H1 (cell line): ENCODE results near the gene SHROOM3. TPM values are rescaled to one million over a fixed set of nuclear protein-coding genes. Genes with fewer than 3 reads are reported as not detected.

Source experiments
- CTCF ChIA-PET: fragments of 300-600 bp; sonication (Branson Sonifier 250); formaldehyde crosslinking; loops from one replicate; lab custom pipeline; 2021; ENCODE audit not compliant: partially characterized antibody; lab: Charles Lee
- POLR2A ChIA-PET: fragments of 300-600 bp; sonication (Branson Sonifier 250); formaldehyde crosslinking; loops from one replicate; lab custom pipeline; 2021; ENCODE audit warnings: inconsistent platforms; ENCODE audit not compliant: partially characterized antibody; lab: Charles Lee
- DNase-seq, 2 experiments: peaks; one replicate each; pipeline versions ENCODE4 v3.0.0 to v3.0.0-alpha.2; 2010 to 2022; ENCODE audit warnings: low spot score in 2 of 2, low read depth in 1 of 2, mixed read lengths in 1 of 2
- FAIRE-seq: peaks from 2 replicates; lab custom pipeline; 2011; peaks lifted over from hg19 to GRCh38; lab: Jason Lieb, UNC
- H2AFZ ChIP-seq: 2 replicates; pipeline ENCODE4 v1.8.1; 2012; ENCODE audit warnings: low read length, inconsistent platforms
- H2AK5ac ChIP-seq: 2 replicates; pipeline ENCODE4 v1.6.1; 2013; ENCODE audit warnings: low read depth, low read length
- H2BK120ac ChIP-seq: replicated peaks from 2 replicates; pipeline ENCODE3; 2013; ENCODE audit warnings: low read depth, low read length, inconsistent platforms
- H2BK12ac ChIP-seq: 2 replicates; pipeline ENCODE4 v1.6.1; 2013; ENCODE audit warnings: low read depth, low read length
- H2BK15ac ChIP-seq: 2 replicates; pipeline ENCODE4 v1.6.1; 2013; ENCODE audit warnings: low read length
- H2BK20ac ChIP-seq: 2 replicates; pipeline ENCODE4 v1.6.1; 2013; ENCODE audit warnings: low read length
- H2BK5ac ChIP-seq: 2 replicates; pipeline ENCODE4 v1.6.1; 2013; ENCODE audit warnings: low read depth, low read length
- H3K14ac ChIP-seq: 2 replicates; pipeline ENCODE4 v1.6.1; 2013; ENCODE audit warnings: inconsistent platforms; ENCODE audit not compliant: insufficient read length
- H3K18ac ChIP-seq: 2 replicates; pipeline ENCODE4 v1.6.1; 2013; ENCODE audit warnings: low read length; ENCODE audit errors: extremely low read depth
- H3K23ac ChIP-seq: 2 replicates; pipeline ENCODE4 v1.6.1; 2013; ENCODE audit warnings: inconsistent platforms; ENCODE audit not compliant: insufficient read length
- H3K23me2 ChIP-seq: 2 replicates; pipeline ENCODE4 v1.6.1; 2013; ENCODE audit warnings: low read depth, low read length
- H3K27ac ChIP-seq: 2 replicates; pipeline ENCODE4 v1.6.1; 2011; ENCODE audit warnings: low read depth, low read length, inconsistent platforms
- H3K27me3 ChIP-seq, 4 experiments: replicated peaks in 1 of 4; 1 replicate in 1 of 4; 2 replicates in 3 of 4; pipeline versions ENCODE4 v1.6.1 to v1.8.1; 2011 to 2013; ENCODE audit warnings: low read length in 3 of 4, mild to moderate bottlenecking in 3 of 4, inconsistent platforms in 2 of 4, mixed read lengths in 2 of 4, moderate library complexity in 1 of 4; ENCODE audit not compliant: control insufficient read depth in 3 of 4, insufficient read depth in 3 of 4; ENCODE audit errors: extremely low read depth in 1 of 4
- H3K36me3 ChIP-seq, 4 experiments: 2 replicates each; pipeline versions ENCODE4 v1.6.1 to v1.8.1; 2011 to 2013; ENCODE audit warnings: mild to moderate bottlenecking in 4 of 4, low read length in 3 of 4, moderate library complexity in 2 of 4, control low read depth in 1 of 4, inconsistent platforms in 1 of 4; ENCODE audit not compliant: insufficient read depth in 4 of 4, control insufficient read depth in 2 of 4
- H3K4ac ChIP-seq: replicated peaks from 2 replicates; pipeline ENCODE3; 2013; ENCODE audit warnings: low read length, low read depth, mixed read lengths, inconsistent platforms; ENCODE audit not compliant: insufficient read length
- H3K4me1 ChIP-seq, 4 experiments: replicated peaks in 1 of 4; 1 replicate in 1 of 4; 2 replicates in 3 of 4; pipeline versions ENCODE4 v1.6.1 to v1.8.1; 2011 to 2013; ENCODE audit warnings: low read length in 3 of 4, inconsistent platforms in 2 of 4, mixed read lengths in 1 of 4; ENCODE audit not compliant: insufficient read depth in 4 of 4, control insufficient read depth in 3 of 4
- H3K4me2 ChIP-seq, 2 experiments: 2 replicates each; pipeline versions ENCODE4 v1.6.1 to v1.8.1; 2011 to 2013; ENCODE audit warnings: low read depth in 2 of 2, low read length in 2 of 2, control low read depth in 1 of 2, inconsistent platforms in 1 of 2, mild to moderate bottlenecking in 1 of 2; ENCODE audit not compliant: insufficient read depth in 1 of 2
- H3K4me3 ChIP-seq, 4 experiments: fragments of 200-600, 300-600 bp in 1 of 4; sonication (generic), shearing (Covaris generic), sonication (Bioruptor Twin) in 1 of 4; 2 replicates each; pipeline versions ENCODE4 v1.5.1 to v1.8.1; 2011 to 2016; ENCODE audit warnings: low read length in 4 of 4, low read depth in 3 of 4, control low read depth in 2 of 4, inconsistent platforms in 2 of 4, mild to moderate bottlenecking in 2 of 4, mixed read lengths in 1 of 4, moderate library complexity in 1 of 4; ENCODE audit not compliant: insufficient read depth in 2 of 4; ENCODE audit errors: extremely low read depth in 1 of 4
- H3K56ac ChIP-seq: replicated peaks from 2 replicates; pipeline ENCODE3; 2013; ENCODE audit warnings: low read depth, mild to moderate bottlenecking, mixed read lengths, low read length, inconsistent platforms; ENCODE audit not compliant: insufficient read length
- H3K79me1 ChIP-seq: 2 replicates; pipeline ENCODE4 v1.6.1; 2013; ENCODE audit warnings: low read depth, low read length, control low read depth
- H3K79me2 ChIP-seq, 2 experiments: 2 replicates each; pipeline versions ENCODE4 v1.6.1 to v1.8.1; 2012 to 2013; ENCODE audit warnings: low read length in 2 of 2, mild to moderate bottlenecking in 2 of 2, inconsistent platforms in 1 of 2; ENCODE audit not compliant: insufficient read depth in 2 of 2, control insufficient read depth in 1 of 2
- H3K9ac ChIP-seq, 4 experiments: replicated peaks in 1 of 4; 1 replicate in 1 of 4; 2 replicates in 3 of 4; pipeline versions ENCODE4 v1.6.1 to v1.8.1; 2011 to 2013; ENCODE audit warnings: low read depth in 3 of 4, low read length in 3 of 4, control low read depth in 2 of 4, mild to moderate bottlenecking in 2 of 4, moderate library complexity in 2 of 4, inconsistent platforms in 1 of 4; ENCODE audit errors: extremely low read depth in 1 of 4
- H3K9me3 ChIP-seq, 2 experiments: 2 replicates each; pipeline versions ENCODE4 v1.6.1 to v1.8.1; 2012 to 2013; ENCODE audit warnings: mild to moderate bottlenecking in 2 of 2, moderate library complexity in 2 of 2, control low read depth in 1 of 2, inconsistent platforms in 1 of 2, low read depth in 1 of 2, low read length in 1 of 2, mixed read lengths in 1 of 2; ENCODE audit not compliant: insufficient read depth in 2 of 2
- H4K20me1 ChIP-seq, 2 experiments: replicated peaks in 1 of 2; 2 replicates each; pipeline versions ENCODE3 to v1.8.1; 2011 to 2013; ENCODE audit warnings: inconsistent platforms in 2 of 2, low read length in 2 of 2, mild to moderate bottlenecking in 1 of 2; ENCODE audit not compliant: insufficient read depth in 2 of 2, control insufficient read depth in 1 of 2
- H4K5ac ChIP-seq: 2 replicates; pipeline ENCODE4 v1.6.1; 2013; ENCODE audit warnings: low read length, low read depth, mixed read lengths, inconsistent platforms; ENCODE audit not compliant: insufficient read length
- H4K8ac ChIP-seq: 2 replicates; pipeline ENCODE4 v1.8.0; 2013; ENCODE audit warnings: mild to moderate bottlenecking, moderate library complexity, low read length, inconsistent platforms; ENCODE audit not compliant: insufficient read depth; ENCODE audit errors: extremely low read depth
- H4K91ac ChIP-seq: replicated peaks from 2 replicates; pipeline ENCODE3; 2013; ENCODE audit warnings: low read length, mixed read lengths, inconsistent platforms; ENCODE audit not compliant: insufficient read length
- ASH2L ChIP-seq: fragments of 200-600, 300-600 bp; sonication (generic); IDR thresholded peaks from one replicate; pipeline ENCODE4 v1.7.1; 2017; ENCODE audit warnings: low read length
- BCL11A ChIP-seq, 2 experiments: IDR thresholded peaks; one replicate each; pipeline ENCODE4 v1.6.1; 2011; ENCODE audit warnings: low read depth in 2 of 2, low read length in 2 of 2, mild to moderate bottlenecking in 2 of 2
- CEBPB ChIP-seq: IDR thresholded peaks from 2 replicates; pipeline ENCODE4 v1.6.1; 2012; ENCODE audit warnings: low read depth, low read length
- EP300 ChIP-seq, 2 experiments: IDR thresholded peaks; 1 replicate in 1 of 2; 2 replicates in 1 of 2; pipeline ENCODE4 v1.6.1; 2011 to 2012; ENCODE audit warnings: low read depth in 2 of 2, low read length in 2 of 2, mild to moderate bottlenecking in 2 of 2, borderline replicate concordance in 1 of 2, inconsistent platforms in 1 of 2, moderate library complexity in 1 of 2
- FOSL1 ChIP-seq: IDR thresholded peaks from 2 replicates; pipeline ENCODE4 v1.6.1; 2011; ENCODE audit warnings: mild to moderate bottlenecking, low read depth, low read length, moderate library complexity; ENCODE audit not compliant: insufficient read depth
- JUN ChIP-seq: IDR thresholded peaks from 2 replicates; pipeline ENCODE4 v1.6.1; 2011; ENCODE audit warnings: low read depth, mild to moderate bottlenecking, improper control_type of control experiment, low read length
- POLR2AphosphoS5 ChIP-seq: IDR thresholded peaks from 2 replicates; pipeline ENCODE4 v1.6.1; 2011; ENCODE audit warnings: low read depth, low read length
- SUZ12 ChIP-seq: fragments of 200-600 bp; sonication (generic); IDR thresholded peaks from 2 replicates; pipeline ENCODE4 v1.6.1; 2012; ENCODE audit warnings: mild to moderate bottlenecking, inconsistent platforms, low read length, moderate library complexity, mixed read lengths
- TBP ChIP-seq: IDR thresholded peaks from 2 replicates; pipeline ENCODE4 v1.6.1; 2011; ENCODE audit warnings: low read depth, low read length, improper control_type of control experiment
- WGBS, 2 experiments: shearing (Covaris generic) in 1 of 2; methylation state at CpG; one replicate each; pipeline versions ENCODE4 v1.1.6 to v1.1.7; 2013 to 2015; ENCODE audit warnings: low lambda C conversion rate in 2 of 2, mixed read lengths in 2 of 2, inconsistent platforms in 1 of 2, low coverage in 1 of 2, missing lambda C conversion rate in 1 of 2; ENCODE audit not compliant: insufficient replicate concordance in 2 of 2, insufficient coverage in 1 of 2, insufficient read length in 1 of 2; ENCODE audit errors: extremely low coverage in 1 of 2, missing lambda C conversion rate in 1 of 2; 5-methylcytosine and 5-hydroxymethylcytosine counted together
- polyA plus RNA-seq, 7 experiments: library from polyadenylated mRNA; depleted of rRNA in 3 of 7; stranded (reverse) in 5 of 7; unstranded in 2 of 7; fragments of >200 nt in 5 of 7; fragments of 200-250 nt in 2 of 7; gene quantifications; 1 replicate in 5 of 7; 2 replicates in 1 of 7; 4 replicates in 1 of 7; pipeline versions ENCODE4 v1.2.1 to v1.2.3, GENCODE V29; 2011 to 2013; ENCODE audit warnings: missing spikeins in 2 of 7, mixed read lengths in 2 of 7
- total RNA-seq: library from RNA; stranded (reverse); fragmentation: NEBNext Ultra II Directional; extraction: Animal tissue kit (Norgen Biotek cat#: 25700); gene quantifications from 2 replicates; pipeline ENCODE4 v1.2.1, GENCODE V29; 2021
- TF ChIP-seq, protein P1 (sequence below), 3 experiments: IDR thresholded peaks; 1 replicate in 2 of 3; 2 replicates in 1 of 3; pipeline versions ENCODE4 v1.5.1 to v1.6.1; 2011; ENCODE audit warnings: low read length in 3 of 3, mild to moderate bottlenecking in 3 of 3, inconsistent platforms in 2 of 3, low read depth in 1 of 3, moderate library complexity in 1 of 3; ENCODE audit not compliant: insufficient read depth in 1 of 3; ENCODE audit errors: control extremely low read depth in 1 of 3

SHROOM3 gene
- total and polyA plus RNA-seq, 2 of the 8 experiments (the other 6 are each of a cell fraction or from before 2014, with no cell fraction given) = 15.8 to 34.0 TPM

DNA sequence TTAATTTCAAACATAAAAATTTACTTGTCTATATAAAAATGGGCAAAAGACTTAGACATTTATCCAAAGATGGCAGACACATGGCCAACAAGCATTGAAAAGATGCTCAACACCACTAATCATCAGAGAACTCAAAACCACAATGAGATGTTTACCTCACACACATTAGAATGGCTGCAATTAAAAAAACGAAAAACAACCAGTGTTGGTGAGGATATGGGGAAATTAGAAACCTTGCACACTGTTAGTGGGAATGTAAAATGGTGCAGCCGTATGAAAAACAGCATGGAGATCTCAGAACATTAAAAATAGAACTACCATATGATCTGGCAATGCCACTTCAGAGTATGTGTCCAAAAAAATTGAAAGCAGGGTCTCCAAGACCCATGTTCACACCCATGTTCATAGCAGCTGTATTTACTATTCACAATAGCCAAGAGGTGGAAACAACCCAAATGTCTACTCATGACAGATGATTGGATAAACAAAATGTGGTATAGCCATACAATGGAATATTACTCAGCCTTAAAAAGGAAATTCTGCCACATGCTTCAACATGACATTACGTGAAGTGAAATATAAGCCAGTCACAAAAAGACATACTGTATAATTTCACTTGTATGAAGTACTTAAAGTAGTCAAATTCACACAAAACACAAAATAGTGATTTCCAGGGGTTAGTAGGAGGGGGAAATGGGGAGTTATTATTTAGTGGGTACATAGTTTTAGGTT, 316.7 kb downstream of the SHROOM3 start:
- Histone ChIP-seq H3K9ac (no peak overlapping the region), H3K4ac (no peak overlapping the region), H2BK12ac (no peak overlapping the region), H3K56ac (no peak overlapping the region), H3K18ac (no peak overlapping the region), H4K20me1 (no peaks in the 10 kb centered on the region), H3K4me2 (no peak overlapping the region), H2BK120ac (no peak overlapping the region), H3K27ac (no peak overlapping the region), H4K5ac (no peak overlapping the region), H3K14ac (no peak overlapping the region), H2BK5ac (no peak overlapping the region), H3K36me3 (peaks cover 2 to 43% (median 24%) of the 10 kb centered on the region in 4 experiments; a peak in 6 of 8 replicates), H2AK5ac (no peak overlapping the region), H2BK15ac (no peak overlapping the region), H3K23me2 (no peaks in the 10 kb centered on the region), H3K79me2 (no peaks in the 10 kb centered on the region), H3K4me1 (0 out of 7 replicates have a peak, but pooled peaks cover 0 to 2% (median 0%) of the 10 kb centered on the region in 4 experiments), H3K4me3 (no peak overlapping the region), H3K23ac (no peak overlapping the region), H2BK20ac (no peak overlapping the region), H3K27me3 (no peaks in the 10 kb centered on the region), H4K91ac (no peak overlapping the region), H3K79me1 (no peaks in the 10 kb centered on the region), H3K9me3 (0 out of 4 replicates have a peak, but pooled peaks cover 0 to 3% of the 10 kb centered on the region in 2 experiments), H4K8ac (no peak overlapping the region), H2AFZ (no peak overlapping the region)
- CTCF ChIA-PET = no interaction called here
- FAIRE-seq = no peak
- WGBS, 2 experiments = 88% methylated on average over 3 of the region's 3 CpGs; no CpG with 5 or more reads in 1 of the 2 experiments
- POLR2A ChIA-PET = no interaction called here
- DNase-seq = no peak
- TF ChIP-seq, protein P1, sequence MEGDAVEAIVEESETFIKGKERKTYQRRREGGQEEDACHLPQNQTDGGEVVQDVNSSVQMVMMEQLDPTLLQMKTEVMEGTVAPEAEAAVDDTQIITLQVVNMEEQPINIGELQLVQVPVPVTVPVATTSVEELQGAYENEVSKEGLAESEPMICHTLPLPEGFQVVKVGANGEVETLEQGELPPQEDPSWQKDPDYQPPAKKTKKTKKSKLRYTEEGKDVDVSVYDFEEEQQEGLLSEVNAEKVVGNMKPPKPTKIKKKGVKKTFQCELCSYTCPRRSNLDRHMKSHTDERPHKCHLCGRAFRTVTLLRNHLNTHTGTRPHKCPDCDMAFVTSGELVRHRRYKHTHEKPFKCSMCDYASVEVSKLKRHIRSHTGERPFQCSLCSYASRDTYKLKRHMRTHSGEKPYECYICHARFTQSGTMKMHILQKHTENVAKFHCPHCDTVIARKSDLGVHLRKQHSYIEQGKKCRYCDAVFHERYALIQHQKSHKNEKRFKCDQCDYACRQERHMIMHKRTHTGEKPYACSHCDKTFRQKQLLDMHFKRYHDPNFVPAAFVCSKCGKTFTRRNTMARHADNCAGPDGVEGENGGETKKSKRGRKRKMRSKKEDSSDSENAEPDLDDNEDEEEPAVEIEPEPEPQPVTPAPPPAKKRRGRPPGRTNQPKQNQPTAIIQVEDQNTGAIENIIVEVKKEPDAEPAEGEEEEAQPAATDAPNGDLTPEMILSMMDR (IDR thresholded peaks at IDR 0.05; ENCODE audit: control extremely low read depth in 1 of 3, insufficient read depth in 1 of 3, low read depth in 1 of 3, low read length in 3 of 3) = no peak
- no peak for TF ChIP-seq ASH2L
- TF ChIP-seq EP300 (IDR thresholded peaks at IDR 0.05; ENCODE audit: borderline replicate concordance in 1 of 2, low read depth in 2 of 2, low read length in 2 of 2) = no peak
- TF ChIP-seq BCL11A (IDR thresholded peaks at IDR 0.05; ENCODE audit: low read depth in 2 of 2, low read length in 2 of 2) = no peak
- TF ChIP-seq SUZ12 = no peak
- TF ChIP-seq POLR2AphosphoS5 = no peak
- TF ChIP-seq CEBPB = no peak
- no peak for TF ChIP-seq TBP
- TF ChIP-seq JUN = no peak
- TF ChIP-seq FOSL1 = no peak
